Ureter (tissue), 1 donor: ENCODE data around the gene CCN5. TPM values are rescaled to one million over a fixed set of nuclear protein-coding genes. Genes with fewer than 3 reads are reported as not detected.
A peak's percentile ranks its signal among the peaks of the same experiment; 100 is the strongest.

Experiments
- DNase-seq: peaks from one replicate; pipeline ENCODE4 v3.0.0-alpha.2; 2020; ENCODE audit warnings: low spot score
- total RNA-seq: library from RNA; stranded (reverse); gene quantifications from one replicate; pipeline ENCODE4 v1.2.4, GENCODE V29; 2023
- donor health status: DM: yes; HTN: yes; CAD: no.

CCN5 gene
- total RNA-seq, 1 donor from 2014 or later: 1.1 TPM

DNA sequence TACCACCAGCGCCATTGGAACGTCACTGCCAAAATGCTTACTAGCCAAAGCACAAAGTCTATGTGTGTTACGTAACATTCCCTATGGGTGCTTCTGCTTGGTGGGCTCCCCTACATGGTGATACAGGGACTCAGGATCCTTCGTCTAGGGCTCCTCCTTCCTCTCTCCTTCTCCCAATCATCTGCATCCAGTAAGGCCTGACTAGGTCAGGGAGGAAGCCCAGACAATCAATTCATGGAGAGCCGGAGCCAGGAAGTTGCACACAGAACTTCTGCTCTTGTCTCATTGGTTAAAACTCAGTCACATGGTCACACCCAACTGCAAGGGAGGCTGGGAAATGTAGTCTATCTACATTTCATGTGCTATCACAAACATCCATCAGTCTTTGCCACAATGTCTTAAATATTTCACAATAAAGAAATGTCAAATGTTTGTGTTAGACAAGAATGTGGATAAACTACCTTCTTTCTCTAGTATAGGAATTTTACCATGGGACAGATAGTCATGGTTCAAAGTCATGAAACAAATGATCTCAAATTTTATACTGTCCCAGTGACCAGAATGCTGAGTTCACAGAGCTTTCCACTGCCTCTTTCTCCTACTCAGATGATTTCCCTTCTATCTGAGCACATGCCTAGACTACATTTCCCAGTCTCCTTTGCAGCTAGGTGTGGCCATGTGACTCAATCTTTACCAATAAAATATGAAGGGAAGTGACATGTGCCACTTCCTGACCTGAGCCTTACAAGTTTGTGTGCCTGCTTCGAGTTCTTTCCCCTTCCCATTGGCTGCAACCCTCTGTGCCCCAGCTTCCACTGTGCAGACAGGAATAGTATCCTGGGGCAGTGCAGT lies 21.2 kb downstream of the CCN5 start:
- no peak for DNase-seq

DNA sequence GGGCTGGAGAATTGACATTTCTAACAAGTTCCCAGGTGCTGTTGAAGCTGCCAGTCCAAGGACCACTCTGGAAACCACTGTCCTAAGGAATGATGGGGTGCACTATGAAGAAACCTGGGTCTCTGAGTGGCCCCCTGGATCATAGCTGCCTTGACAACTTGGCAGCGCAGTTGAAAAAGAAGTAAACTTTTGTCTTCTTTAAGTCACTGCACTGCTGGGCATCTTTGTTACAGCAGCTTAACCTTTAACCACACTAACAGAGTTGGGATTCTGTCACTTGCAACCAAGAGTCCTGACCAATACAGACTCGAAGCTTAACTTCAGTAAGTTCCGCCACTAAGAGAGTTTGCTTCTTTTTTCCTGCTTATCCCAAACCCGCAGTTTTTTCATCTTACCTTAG lies 21.9 kb downstream of the CCN5 start:
- DNase-seq: no peak

DNA sequence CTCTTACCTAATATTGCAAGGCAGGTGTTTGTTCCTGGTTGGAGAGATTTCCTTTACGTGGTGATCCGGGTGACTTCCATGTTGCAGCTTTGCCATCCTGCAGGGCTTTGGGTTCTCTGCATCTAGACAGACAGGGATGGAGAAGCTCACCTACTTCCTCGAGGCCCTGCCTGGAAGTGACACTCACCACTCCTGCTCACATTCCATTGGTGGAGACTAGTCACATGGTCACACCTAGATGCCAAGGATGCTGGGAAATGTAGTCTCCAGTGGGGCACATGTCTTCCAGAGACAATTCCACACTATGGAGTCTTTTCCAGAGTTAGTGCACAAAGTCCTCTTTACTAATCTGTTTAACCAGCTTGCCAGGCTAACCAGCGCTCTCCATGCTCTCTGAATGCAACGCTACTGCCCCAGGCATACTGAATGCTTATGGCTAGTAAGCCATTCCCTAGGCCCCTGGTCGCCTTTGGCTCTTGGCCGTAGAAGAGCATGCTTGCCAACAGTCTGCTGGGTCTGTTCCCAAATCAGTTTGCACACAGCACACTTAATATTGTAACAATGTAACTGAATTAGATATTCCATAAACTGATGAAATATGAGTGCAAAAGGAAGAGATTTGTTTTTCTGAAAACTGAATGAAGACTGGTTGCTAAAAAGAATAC lies 23.8 kb downstream of the CCN5 start:
- DNase-seq: peak; percentile 65

DNA sequence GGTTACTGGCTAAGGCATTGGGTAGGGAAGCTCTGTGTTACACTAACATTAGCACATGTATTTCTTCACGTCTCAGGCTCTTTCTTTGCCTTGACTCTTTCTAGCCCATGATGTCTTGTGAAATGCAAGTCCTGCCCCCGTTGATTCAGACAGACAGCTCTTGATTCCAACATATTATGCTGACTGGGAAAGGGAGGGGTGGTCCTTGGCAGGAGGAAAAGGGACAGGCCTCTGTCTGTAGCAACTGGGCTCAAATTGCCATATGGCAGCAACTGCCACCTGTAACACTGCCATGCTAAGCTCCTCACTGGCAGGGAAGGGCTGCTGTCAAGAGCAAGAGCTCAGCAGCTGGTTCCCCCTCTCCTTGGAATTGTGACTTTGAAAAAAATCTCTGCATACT lies 24.8 kb downstream of the CCN5 start:
- DNase-seq: no peak

DNA sequence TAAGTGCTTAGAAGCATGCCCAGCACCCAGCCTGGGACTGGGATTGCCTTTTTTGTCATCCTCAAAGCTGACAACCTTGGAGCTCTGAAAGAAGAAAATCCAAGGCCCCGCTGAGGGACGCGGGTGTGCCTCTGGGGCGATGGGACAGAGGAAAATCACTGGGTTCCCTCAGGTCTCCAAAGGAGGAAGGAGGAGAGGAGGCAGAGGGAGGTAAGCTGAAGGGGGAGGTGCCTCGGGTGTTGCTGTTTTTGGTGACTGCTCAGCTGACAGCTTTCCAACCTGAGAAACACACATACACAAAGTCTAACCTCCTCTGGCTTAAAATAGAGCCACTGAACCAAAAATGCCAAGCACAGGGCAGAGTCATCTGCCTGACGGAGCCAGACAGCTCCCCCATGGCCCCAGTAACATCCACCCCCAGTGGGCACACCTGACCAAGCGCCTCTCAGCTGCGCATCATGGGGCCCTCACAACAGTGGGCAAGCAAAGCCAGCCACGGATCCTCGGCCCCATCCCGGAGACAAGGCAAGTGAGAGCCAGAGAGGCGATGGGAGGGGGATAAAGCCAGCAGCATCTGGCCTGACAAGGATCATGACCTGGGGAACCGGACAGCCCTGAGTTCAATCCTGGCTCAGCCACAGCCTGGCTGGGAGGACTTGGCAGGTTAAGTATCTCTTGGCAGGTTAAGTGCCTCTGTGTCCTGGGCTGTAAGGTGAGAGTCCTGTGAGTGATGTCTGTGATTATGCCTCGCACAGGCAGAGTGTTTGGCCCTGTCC lies 27.3 kb downstream of the CCN5 start:
- no peak for DNase-seq

DNA sequence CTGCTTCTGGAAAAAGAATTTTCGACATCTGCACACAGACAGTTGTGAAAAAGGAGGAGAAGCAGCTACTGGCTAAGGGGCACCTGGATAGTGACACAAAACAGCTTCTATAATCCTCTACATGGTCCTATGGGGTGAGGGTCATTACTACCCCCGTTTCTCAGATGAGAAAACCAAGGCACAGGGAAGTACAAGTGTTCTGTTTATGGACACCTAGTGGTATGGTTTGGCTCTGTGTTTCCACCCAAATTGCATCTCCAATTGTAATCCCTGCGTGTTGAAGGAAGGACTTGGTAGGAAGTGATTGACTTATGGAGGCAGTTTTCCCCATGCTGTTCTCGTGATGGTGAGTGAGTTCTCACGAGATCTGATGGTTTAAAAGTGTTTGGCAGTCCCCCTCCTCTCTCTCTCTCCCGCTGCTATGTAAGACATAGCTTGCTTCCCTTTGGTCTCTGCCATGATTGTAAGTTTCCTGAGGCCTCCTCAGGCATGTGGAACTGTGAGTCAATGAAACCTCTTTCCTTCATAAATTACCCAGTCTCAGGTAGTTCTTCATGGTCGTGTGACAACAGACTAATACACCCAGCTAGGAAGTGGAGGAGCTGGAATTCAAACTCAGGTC lies 28.0 kb downstream of the CCN5 start:
- no peak for DNase-seq

DNA sequence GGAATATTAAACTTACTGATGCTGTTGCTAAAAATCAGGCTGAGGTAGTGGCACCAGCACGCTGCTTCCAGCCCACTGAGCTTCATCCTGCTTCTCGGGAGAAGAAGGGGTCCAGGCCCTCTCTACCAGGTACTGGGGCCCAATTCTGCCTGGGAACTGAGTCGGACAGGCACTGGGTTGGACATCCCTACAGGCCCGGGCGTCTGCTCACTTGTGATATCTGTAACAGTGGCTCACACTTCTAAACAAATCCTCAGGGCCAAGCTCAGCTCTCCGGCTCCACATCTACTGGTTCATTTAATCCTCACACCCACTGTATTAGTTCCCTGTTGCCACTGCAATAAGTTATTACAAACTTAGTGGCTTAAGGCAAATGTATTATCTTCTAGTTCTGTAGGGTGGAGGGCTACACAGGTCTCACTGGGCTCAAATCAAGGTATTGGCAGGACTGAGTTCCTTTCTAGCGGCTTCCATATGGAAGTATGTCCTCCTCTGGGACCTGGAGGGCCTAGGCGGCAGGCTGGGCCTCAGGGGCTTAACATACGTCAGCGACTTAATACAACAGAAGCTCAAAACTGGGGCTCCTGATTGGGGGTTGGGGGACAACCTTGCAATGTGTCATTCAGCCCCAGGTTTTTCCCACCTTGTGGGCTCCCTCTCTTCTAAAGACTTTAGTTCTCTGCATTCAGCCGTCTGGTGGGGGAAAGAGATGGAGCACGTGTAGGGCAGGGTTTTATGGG lies 28.9 kb downstream of the CCN5 start:
- no peak for DNase-seq

DNA sequence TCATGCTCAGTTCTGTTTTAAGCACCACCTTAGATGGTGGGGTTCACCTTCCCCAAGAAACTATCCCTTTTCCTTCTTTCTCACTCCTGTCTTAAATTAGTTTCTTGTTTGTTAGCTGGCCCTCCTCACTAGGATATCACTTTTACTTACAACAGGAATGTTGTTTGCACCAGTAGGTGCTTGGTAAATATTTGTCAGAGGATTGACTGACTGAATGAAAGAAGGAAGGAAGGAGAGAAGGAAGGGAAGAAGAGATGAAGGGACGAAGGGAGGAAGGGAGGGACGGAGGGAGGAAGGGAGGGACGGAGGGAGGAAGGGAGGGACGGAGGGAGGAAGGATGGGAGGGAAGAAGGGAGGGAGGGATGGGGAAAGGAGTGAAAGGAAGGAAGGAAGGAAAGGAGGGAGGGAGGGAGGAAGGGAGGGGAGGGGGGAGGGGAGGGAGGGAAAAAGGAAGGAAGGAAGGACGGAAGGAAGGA lies 30.0 kb downstream of the CCN5 start:
- DNase-seq: no peak

DNA sequence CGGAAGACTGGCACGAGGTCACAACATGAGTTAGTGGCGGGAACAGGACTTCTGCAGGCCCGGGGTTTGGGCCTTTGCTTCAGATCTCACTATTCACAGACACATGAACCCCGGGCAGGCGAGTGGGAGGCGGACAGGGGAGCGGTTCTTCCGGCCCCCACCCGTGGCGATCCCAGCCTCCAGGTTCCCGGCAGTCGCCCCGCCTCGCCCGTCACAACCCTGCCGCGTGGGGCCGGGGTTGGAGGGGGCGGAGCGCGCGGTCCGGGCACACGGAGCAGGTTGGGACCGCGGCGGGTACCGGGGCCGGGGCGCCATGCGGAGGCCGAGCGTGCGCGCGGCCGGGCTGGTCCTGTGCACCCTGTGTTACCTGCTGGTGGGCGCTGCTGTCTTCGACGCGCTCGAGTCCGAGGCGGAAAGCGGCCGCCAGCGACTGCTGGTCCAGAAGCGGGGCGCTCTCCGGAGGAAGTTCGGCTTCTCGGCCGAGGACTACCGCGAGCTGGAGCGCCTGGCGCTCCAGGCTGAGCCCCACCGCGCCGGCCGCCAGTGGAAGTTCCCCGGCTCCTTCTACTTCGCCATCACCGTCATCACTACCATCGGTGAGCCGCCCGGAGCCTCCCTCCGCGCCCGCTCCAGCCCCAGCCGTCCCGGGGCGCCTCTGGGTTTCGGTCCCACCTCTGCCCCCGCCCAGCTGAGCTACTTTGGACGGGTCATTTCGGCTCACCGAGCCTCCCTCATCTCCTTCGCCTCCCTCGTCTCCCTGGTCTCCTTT lies 30.6 kb downstream of the CCN5 start, which contains the start of gene KCNK15:
KCNK15 (plus strand) TSS at position 268 of the 769 bp plus-strand sequence; CDS start at position 314, 46 bp downstream.
- DNase-seq: no peak

DNA sequence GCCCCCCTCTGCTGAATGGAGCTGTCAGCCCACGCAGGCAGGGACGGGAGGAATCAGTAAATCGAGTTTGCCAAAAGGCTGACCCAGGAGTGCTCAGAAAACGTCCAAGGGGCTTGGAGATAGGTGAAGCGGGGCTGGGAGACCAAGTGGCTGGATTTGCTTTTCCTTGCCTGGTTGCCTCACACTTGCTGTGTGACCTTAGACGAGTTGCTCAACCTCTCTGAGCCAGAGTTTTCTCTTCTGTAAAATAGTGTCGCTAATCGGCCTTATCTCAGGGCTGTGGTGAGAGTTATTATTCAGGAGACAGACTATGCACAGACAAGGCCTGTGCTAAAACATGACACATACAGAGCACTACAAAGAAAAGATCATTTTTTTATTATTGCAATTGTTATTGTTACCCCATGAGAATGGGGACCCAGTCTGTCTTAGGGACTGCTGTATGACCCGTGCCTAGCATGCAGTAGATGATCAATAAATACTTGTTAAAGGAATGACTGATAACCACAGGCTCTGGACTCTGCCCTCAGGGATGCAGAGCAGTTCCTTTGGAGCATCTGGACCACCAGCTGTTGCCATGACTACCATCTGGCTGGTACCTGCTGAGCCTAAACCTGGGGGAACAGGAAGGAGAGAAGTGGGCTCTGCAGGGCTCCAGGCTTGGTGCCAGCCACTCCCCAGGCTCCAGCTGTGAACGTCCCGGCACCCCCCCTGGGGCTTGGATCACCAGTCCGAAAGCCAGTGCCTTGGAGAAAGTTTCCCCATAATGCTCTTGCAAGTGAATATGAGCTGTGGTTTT lies 31.4 kb downstream of the CCN5 start:
- DNase-seq: no peak

DNA sequence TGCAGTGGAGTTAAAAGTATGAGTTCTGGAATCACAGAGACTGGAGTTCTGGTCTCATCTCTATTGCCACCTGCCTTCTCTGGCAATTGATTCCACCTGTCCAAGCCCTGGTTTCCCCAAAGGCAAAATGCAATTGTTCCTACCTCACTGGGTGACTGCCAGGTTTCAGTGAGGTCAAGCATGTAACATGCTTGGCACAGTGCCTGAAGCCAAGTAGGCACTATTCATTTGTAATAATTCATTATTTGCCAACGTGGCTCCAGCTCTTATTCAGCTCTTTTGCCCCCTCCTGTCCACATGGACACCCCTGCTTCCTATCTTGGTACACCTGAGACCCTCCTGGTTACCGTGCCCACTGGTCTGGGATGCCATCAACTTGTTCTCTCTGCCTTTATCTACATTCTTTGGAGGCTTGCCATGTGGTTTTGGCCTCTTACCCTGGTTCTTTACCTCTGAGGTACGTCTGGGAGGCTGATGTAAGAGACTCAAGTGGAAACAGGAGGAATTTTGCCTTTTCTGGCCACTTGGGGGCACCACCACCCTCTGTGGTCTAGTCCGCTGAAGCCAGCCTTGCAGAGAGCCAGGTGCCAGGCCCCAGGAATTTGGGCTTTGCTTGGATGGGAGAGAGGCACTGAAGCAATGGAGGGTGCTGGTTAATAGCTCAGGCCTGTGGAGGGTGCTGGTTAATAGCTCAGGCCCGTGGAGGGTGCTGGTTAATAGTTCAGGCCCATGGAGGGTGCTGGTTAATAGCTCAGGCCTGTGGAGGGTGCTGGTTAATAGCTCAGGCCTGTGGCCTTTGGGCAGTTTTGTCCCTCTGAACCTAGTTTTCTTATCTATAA lies 32.2 kb downstream of the CCN5 start:
- DNase-seq: peak; percentile 81

DNA sequence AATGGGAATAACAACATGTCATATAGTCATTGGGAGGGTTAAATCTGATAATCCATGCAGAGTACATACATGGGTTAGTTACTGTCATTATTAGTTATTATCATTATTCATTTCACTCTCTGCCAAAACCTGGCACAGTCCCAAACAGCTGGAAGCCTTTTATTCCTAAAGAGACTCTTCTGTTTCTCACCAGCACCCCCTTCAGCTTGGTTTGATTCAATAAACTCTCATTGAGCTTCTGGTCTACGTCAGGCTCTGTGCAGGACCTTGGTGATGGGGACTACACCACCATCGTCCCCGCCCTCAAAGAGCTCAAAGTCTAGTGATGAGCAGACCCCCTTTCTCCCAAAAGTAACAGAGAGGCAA lies 32.8 kb downstream of the CCN5 start:
- DNase-seq: no peak

DNA sequence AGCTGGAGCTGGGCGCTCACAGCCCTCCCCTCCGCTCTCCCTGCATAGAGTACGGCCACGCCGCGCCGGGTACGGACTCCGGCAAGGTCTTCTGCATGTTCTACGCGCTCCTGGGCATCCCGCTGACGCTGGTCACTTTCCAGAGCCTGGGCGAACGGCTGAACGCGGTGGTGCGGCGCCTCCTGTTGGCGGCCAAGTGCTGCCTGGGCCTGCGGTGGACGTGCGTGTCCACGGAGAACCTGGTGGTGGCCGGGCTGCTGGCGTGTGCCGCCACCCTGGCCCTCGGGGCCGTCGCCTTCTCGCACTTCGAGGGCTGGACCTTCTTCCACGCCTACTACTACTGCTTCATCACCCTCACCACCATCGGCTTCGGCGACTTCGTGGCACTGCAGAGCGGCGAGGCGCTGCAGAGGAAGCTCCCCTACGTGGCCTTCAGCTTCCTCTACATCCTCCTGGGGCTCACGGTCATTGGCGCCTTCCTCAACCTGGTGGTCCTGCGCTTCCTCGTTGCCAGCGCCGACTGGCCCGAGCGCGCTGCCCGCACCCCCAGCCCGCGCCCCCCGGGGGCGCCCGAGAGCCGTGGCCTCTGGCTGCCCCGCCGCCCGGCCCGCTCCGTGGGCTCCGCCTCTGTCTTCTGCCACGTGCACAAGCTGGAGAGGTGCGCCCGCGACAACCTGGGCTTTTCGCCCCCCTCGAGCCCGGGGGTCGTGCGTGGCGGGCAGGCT lies 35.1 kb downstream of the CCN5 start:
- no peak for DNase-seq

DNA sequence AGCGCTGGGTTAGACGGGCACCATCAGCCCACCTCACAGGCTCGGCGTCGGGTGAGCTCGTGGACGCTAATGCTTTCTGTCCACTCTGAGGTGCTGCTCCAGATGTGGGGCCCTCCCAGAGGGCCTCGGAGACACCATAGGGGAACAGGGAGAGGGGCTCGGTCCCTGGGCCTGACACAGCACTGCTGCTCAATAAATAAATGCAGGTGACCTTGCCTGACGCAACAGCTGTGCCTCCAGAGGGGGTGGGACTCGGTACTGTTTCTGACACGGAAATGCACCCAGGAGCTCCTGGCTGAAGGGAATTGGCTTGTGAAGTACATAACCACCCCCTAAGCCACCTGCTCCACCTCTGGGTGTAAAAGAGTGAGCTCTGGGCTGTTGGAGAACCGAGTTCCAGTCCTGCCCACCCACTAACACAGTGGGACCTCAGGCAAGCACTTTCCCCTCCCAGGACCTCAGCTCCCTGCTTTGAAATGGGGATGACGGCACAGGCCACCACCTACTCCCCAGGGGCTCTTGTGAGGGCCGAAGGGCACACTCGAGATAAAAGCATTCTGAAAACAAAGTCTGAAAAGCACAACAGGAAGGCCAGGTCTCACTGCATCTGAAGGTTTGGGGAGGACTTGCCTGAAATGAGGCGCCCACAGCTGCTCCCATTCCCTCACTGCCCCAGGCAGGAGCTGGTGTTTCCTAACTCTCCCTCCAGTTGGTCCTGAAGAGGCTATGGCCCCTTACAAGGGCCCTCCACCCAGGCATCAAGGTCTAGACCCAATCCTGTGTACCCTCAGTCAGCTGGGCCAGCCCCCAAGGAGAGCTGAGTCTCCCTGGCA lies 37.1 kb downstream of the CCN5 start:
- no peak for DNase-seq

DNA sequence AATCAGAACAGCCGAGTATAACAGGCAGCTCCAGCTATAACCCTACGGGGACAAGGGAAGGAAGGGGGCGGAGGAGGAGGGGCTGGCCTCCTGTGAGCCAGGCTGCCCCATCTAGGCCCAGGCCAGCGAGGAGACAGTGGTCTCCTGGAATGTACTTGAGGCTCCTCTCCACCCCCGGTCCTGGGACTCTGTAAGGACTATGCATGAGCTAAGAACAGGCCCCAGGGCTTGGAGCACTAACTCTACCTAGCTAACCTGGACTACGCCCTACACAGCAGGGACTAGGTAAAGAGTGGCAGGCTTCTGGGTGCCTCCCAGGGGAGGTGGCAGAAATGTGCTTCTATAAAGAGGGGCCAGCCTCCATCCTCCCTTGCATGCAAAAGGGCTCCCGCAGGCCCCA lies 39.4 kb downstream of the CCN5 start:
- DNase-seq: no peak

DNA sequence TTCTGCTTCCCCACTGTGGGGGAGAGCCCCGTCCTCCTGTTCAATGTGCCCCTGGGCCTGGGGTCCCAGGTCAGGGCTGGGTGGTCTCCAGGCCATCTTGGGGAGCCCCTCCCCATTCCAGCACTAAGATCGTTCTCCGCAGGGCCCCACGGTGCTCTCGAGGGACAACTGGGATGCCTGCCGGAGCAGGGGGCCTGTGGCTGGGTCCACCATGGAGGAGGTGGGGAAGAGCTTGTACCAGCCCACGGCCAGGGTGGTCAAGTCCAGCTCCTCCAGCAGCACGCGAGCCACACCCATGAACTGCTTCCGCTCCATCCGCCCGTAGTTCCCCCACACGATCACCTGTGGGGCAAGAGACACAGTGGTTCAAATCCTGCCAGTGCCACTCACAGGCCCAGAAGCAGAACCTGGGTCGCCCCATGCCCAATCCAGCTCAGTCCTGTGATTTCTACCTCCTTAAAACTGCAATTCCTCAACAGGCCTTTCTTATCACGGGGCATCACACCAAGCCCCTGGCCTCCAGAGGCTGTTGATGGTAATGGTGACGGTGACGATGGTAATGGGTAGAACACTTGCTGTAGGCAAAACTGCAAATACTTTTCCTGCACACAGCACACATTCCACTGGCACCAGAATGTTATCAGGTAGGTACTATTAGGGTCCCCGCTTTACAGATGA lies 41.0 kb downstream of the CCN5 start:
- no peak for DNase-seq
